Measurements from ENCODE around the gene PRTG. TPM values are rescaled to one million over a fixed set of nuclear protein-coding genes. Genes with fewer than 3 reads are reported as not detected.

The PRTG gene
- polyA plus RNA-seq, 3 donors: not detected

GRCh38 chr15:55633731-55634130, 109.2 kb downstream of the PRTG start:
- no peaks in the 10 kb centered on the region for H3K27me3 Mint-ChIP-seq (ENCODE audit: low read depth in 3 of 3)
- no peaks in the 10 kb centered on the region for H4K20me1 ChIP-seq (ENCODE audit: insufficient read depth, low read length)
- DNase-seq: no peak
- H3K27ac Mint-ChIP-seq: no peak overlapping the region
- peaks cover 3% of the 10 kb centered on the region for H3K4me1 Mint-ChIP-seq
- no peak overlapping the region for H3K27ac ChIP-seq (ENCODE audit: low read depth in 1 of 2, low read length in 2 of 2)
- H3K36me3 ChIP-seq (replicated peaks in 1 of 2; ENCODE audit: control insufficient read depth in 1 of 2, insufficient read depth in 2 of 2, low read length in 2 of 2): no peaks in the 10 kb centered on the region
- no peak overlapping the region for H3K4me3 Mint-ChIP-seq
- H3K9ac ChIP-seq (ENCODE audit: insufficient read depth, low read length, poor library complexity, severe bottlenecking): no peak overlapping the region
- TF ChIP-seq CTCF (IDR thresholded peaks at IDR 0.05): no peak
- H3K4me1 ChIP-seq (ENCODE audit: control insufficient read depth in 1 of 2, insufficient read depth in 2 of 2, low read length in 2 of 2): no peaks in the 10 kb centered on the region
- H2AFZ ChIP-seq (ENCODE audit: insufficient read depth, low read depth, low read length, poor library complexity, severe bottlenecking): no peak overlapping the region
- no peak overlapping the region for H3K4me2 ChIP-seq (replicated peaks; ENCODE audit: extremely low read depth, low read length, poor library complexity, severe bottlenecking)
- WGBS (ENCODE audit: insufficient coverage): no CpG with 5 or more reads among the region's 1 CpG
- no peaks in the 10 kb centered on the region for H3K36me3 Mint-ChIP-seq
- no peaks in the 10 kb centered on the region for H3K9me3 Mint-ChIP-seq
- no peaks in the 10 kb centered on the region for H3K79me2 ChIP-seq (ENCODE audit: insufficient read depth, low read length)
- no peaks in the 10 kb centered on the region for H3K9me3 ChIP-seq (replicated peaks in 1 of 2; ENCODE audit: control insufficient read depth in 1 of 2, insufficient read depth in 1 of 2, low read length in 2 of 2)
- H3K27me3 ChIP-seq (ENCODE audit: control insufficient read depth in 2 of 2, insufficient read depth in 2 of 2, low read length in 2 of 2): no peaks in the 10 kb centered on the region
- intact Hi-C loops (cut with micrococcal nuclease): no loop called here
- H3K4me3 ChIP-seq (replicated peaks in 1 of 3; ENCODE audit: low read depth in 2 of 3, low read length in 3 of 3): no peak overlapping the region

GRCh38 chr15:55632434-55632833, 110.5 kb downstream of the PRTG start:
- Histone ChIP-seq H2AFZ (ENCODE audit: insufficient read depth, low read depth, low read length, poor library complexity, severe bottlenecking) (no peak overlapping the region), H3K27ac (ENCODE audit: low read depth in 1 of 2, low read length in 2 of 2) (no peak overlapping the region), H4K20me1 (ENCODE audit: insufficient read depth, low read length) (no peaks in the 10 kb centered on the region), H3K36me3 (replicated peaks in 1 of 2; ENCODE audit: control insufficient read depth in 1 of 2, insufficient read depth in 2 of 2, low read length in 2 of 2) (no peaks in the 10 kb centered on the region), H3K9ac (ENCODE audit: insufficient read depth, low read length, poor library complexity, severe bottlenecking) (no peak overlapping the region), H3K9me3 (replicated peaks in 1 of 2; ENCODE audit: control insufficient read depth in 1 of 2, insufficient read depth in 1 of 2, low read length in 2 of 2) (no peaks in the 10 kb centered on the region), H3K4me1 (ENCODE audit: control insufficient read depth in 1 of 2, insufficient read depth in 2 of 2, low read length in 2 of 2) (no peaks in the 10 kb centered on the region), H3K4me3 (replicated peaks in 1 of 3; ENCODE audit: low read depth in 2 of 3, low read length in 3 of 3) (no peak overlapping the region), H3K27me3 (ENCODE audit: control insufficient read depth in 2 of 2, insufficient read depth in 2 of 2, low read length in 2 of 2) (no peaks in the 10 kb centered on the region), H3K4me2 (replicated peaks; ENCODE audit: extremely low read depth, low read length, poor library complexity, severe bottlenecking) (no peak overlapping the region), H3K79me2 (ENCODE audit: insufficient read depth, low read length) (no peaks in the 10 kb centered on the region)
- DNase-seq: no peak
- Mint-ChIP-seq H3K27me3 (ENCODE audit: low read depth in 3 of 3) (no peaks in the 10 kb centered on the region), H3K27ac (no peak overlapping the region), H3K4me1 (peaks cover 3% of the 10 kb centered on the region), H3K9me3 (no peaks in the 10 kb centered on the region), H3K4me3 (no peak overlapping the region), H3K36me3 (no peaks in the 10 kb centered on the region)
- no peak for TF ChIP-seq CTCF (IDR thresholded peaks at IDR 0.05)
- WGBS (ENCODE audit: insufficient coverage): 100% methylated on average over 1 of the region's 2 CpGs
- intact Hi-C loops (cut with micrococcal nuclease): no loop called here
